ENCODE data around the gene ANKRD10.

DNA sequence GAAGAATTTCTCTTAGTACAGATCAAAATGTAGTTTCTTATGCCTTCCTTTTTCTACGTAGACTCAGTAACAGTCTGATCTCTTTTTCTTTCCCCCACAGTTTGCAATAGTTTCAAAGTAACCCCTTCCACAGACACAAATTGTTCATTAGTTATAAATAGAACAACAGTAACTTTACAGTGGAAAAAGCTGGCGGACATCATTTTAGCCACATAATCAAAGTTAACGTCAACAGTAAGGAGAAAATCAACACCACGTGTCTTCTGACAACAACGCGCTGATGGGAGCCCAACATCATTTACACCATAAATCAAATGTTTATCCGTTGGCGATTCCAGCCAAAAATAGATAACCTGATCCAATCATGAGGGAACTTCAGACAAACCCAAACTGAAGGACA, 76.8 kb downstream of the ANKRD10 start:
- TF ChIP-seq POLR2A (IDR thresholded peaks at IDR 0.05), result no peak
- TF ChIP-seq, protein P1, sequence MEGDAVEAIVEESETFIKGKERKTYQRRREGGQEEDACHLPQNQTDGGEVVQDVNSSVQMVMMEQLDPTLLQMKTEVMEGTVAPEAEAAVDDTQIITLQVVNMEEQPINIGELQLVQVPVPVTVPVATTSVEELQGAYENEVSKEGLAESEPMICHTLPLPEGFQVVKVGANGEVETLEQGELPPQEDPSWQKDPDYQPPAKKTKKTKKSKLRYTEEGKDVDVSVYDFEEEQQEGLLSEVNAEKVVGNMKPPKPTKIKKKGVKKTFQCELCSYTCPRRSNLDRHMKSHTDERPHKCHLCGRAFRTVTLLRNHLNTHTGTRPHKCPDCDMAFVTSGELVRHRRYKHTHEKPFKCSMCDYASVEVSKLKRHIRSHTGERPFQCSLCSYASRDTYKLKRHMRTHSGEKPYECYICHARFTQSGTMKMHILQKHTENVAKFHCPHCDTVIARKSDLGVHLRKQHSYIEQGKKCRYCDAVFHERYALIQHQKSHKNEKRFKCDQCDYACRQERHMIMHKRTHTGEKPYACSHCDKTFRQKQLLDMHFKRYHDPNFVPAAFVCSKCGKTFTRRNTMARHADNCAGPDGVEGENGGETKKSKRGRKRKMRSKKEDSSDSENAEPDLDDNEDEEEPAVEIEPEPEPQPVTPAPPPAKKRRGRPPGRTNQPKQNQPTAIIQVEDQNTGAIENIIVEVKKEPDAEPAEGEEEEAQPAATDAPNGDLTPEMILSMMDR (IDR thresholded peaks at IDR 0.05), result no peak
- no peak for TF ChIP-seq EP300 (IDR thresholded peaks at IDR 0.05)
- no peak for TF ChIP-seq POLR2AphosphoS5 (IDR thresholded peaks at IDR 0.05)
